ENCODE results near the gene PSMA5.
"Not testable (repeated sequence)": the region's sequence is repeated elsewhere in the genome, so short reads cannot be mapped to it uniquely, and the experiment has no call there.

The PSMA5 gene

GRCh38 chr1:109447524-109447923, 21.3 kb upstream of the PSMA5 start:
- no peak for DNase-seq (ENCODE audit: low read depth)

GRCh38 chr1:109445949-109446695, 19.9 kb upstream of the PSMA5 start:
- not testable (repeated sequence) for DNase-seq (ENCODE audit: low read depth); H3K4me3 ChIP-seq (ENCODE audit: low read length)

More at GRCh38 chr1:109447524-109447923, 21.3 kb upstream of the PSMA5 start:
- TF ChIP-seq CTCF (conservative IDR thresholded peaks at IDR 0.05; ENCODE audit: low read depth, low read length) = no peak
- H3K4me3 ChIP-seq (ENCODE audit: low read length) = no peak overlapping the region

GRCh38 chr1:109444346-109444745, 18.1 kb upstream of the PSMA5 start:
- DNase-seq (ENCODE audit: low read depth) = no peak
- TF ChIP-seq CTCF (conservative IDR thresholded peaks at IDR 0.05; ENCODE audit: low read depth, low read length) = no peak
- H3K4me3 ChIP-seq (ENCODE audit: low read length) = no peak overlapping the region

GRCh38 chr1:109443476-109443875, 17.2 kb upstream of the PSMA5 start:
- no peak for DNase-seq (ENCODE audit: low read depth)
- no peak overlapping the region for H3K4me3 ChIP-seq (ENCODE audit: low read length)
- no peak for TF ChIP-seq CTCF (conservative IDR thresholded peaks at IDR 0.05; ENCODE audit: low read depth, low read length)

GRCh38 chr1:109441069-109441468, 14.8 kb upstream of the PSMA5 start:
- H3K4me3 ChIP-seq (ENCODE audit: low read length) = no peak overlapping the region
- no peak for TF ChIP-seq CTCF (conservative IDR thresholded peaks at IDR 0.05; ENCODE audit: low read depth, low read length)
- no peak for DNase-seq (ENCODE audit: low read depth)

- no peak overlapping the region for H3K4me3 ChIP-seq (ENCODE audit: low read length)
- TF ChIP-seq CTCF (conservative IDR thresholded peaks at IDR 0.05; ENCODE audit: low read depth, low read length) = no peak
- peak; percentile 80 for DNase-seq (ENCODE audit: low read depth)
Observed at GRCh38 chr1:109438798-109439297, 12.6 kb upstream of the PSMA5 start.

- no peak for TF ChIP-seq CTCF (conservative IDR thresholded peaks at IDR 0.05; ENCODE audit: low read depth, low read length)
- H3K4me3 ChIP-seq (ENCODE audit: low read length) = no peak overlapping the region
- DNase-seq (ENCODE audit: low read depth) = no peak
Observed at GRCh38 chr1:109434484-109434883, 8.2 kb upstream of the PSMA5 start.

All from retinal pigment epithelial cell (primary cell).